HEK293 (cell line): ENCODE data around the gene SSTR4.

ENCODE experiments used
- CTCF ChIA-PET: fragments of 350-600 bp; formaldehyde crosslinking; extraction: SDS; loops from one replicate; lab custom pipeline; 2021; ENCODE audit warnings: antibody characterized with exemption; lab: Yijun Ruan, JAX
- POLR2A ChIA-PET: fragments of 300-600 bp; formaldehyde crosslinking; extraction: SDS; loops from one replicate; lab custom pipeline; 2020; ENCODE audit warnings: antibody characterized with exemption, inconsistent platforms; lab: Yijun Ruan, JAX
- H3K27ac ChIP-seq: fragments of 200-500 bp; sonication (Bioruptor generic); 2 replicates; pipeline ENCODE4 v1.5.1; 2014; ENCODE audit warnings: low read depth, low read length, control low read depth, inconsistent platforms; ENCODE audit errors: extremely low read depth
- H3K36me3 ChIP-seq, 2 experiments: fragments of 200-500 bp in 1 of 2; sonication (Bioruptor generic) in 1 of 2; 1 replicate in 1 of 2; 2 replicates in 1 of 2; pipeline ENCODE4 v1.5.1; 2014 to 2017; ENCODE audit warnings: inconsistent platforms in 2 of 2, low read length in 2 of 2; ENCODE audit not compliant: control insufficient read depth in 2 of 2, insufficient read depth in 1 of 2
- H3K4me1 ChIP-seq: fragments of 200-500 bp; sonication (Bioruptor generic); 2 replicates; pipeline ENCODE4 v1.5.1; 2014; ENCODE audit warnings: mild to moderate bottlenecking, low read length, inconsistent platforms; ENCODE audit not compliant: control insufficient read depth, insufficient read depth
- H3K4me3 ChIP-seq: 2 replicates; pipeline ENCODE4 v1.5.1; 2011; ENCODE audit warnings: low read depth, mild to moderate bottlenecking, control low read depth, low read length, moderate library complexity
- H3K9me3 ChIP-seq: fragments of 200-500 bp; sonication (Bioruptor generic); 2 replicates; pipeline ENCODE4 v1.5.1; 2014; ENCODE audit warnings: low read depth, low read length, inconsistent platforms; ENCODE audit not compliant: control insufficient read depth, insufficient read depth
- FEZF1 ChIP-seq: fragments of 450-650 bp; formaldehyde crosslinking; IDR thresholded peaks from 2 replicates; pipeline ENCODE4 v1.5.1; 2016; ENCODE audit warnings: missing biosample characterization, missing genetic modification characterization
- KLF9 ChIP-seq: fragments of 450-650 bp; formaldehyde crosslinking; IDR thresholded peaks from 2 replicates; pipeline ENCODE4 v1.5.1; 2016; ENCODE audit warnings: missing biosample characterization, missing genetic modification characterization, low read depth
- OSR2 ChIP-seq: fragments of 450-650 bp; formaldehyde crosslinking; IDR thresholded peaks from 2 replicates; pipeline ENCODE4 v1.5.1; 2016; ENCODE audit warnings: missing biosample characterization, missing genetic modification characterization
- PRDM4 ChIP-seq: fragments of 450-650 bp; formaldehyde crosslinking; IDR thresholded peaks from 2 replicates; pipeline ENCODE4 v1.5.1; 2017; ENCODE audit warnings: missing biosample characterization, missing genetic modification characterization
- REST ChIP-seq: fragments of 450-650 bp; formaldehyde crosslinking; IDR thresholded peaks from 2 replicates; pipeline ENCODE4 v1.5.1; 2016; ENCODE audit warnings: missing biosample characterization, missing genetic modification characterization
- SP7 ChIP-seq: fragments of 450-650 bp; formaldehyde crosslinking; IDR thresholded peaks from 2 replicates; pipeline ENCODE4 v1.5.1; 2016; ENCODE audit warnings: missing biosample characterization, missing genetic modification characterization
- ZFHX2 ChIP-seq: fragments of 450-650 bp; formaldehyde crosslinking; conservative IDR thresholded peaks from 2 replicates; pipeline ENCODE4 v1.5.1; 2016; ENCODE audit warnings: missing biosample characterization, missing genetic modification characterization
- ZFP37 ChIP-seq: fragments of 450-650 bp; formaldehyde crosslinking; IDR thresholded peaks from 2 replicates; pipeline ENCODE4 v1.5.1; 2016; ENCODE audit warnings: missing biosample characterization, missing genetic modification characterization
- ZFP41 ChIP-seq: fragments of 450-650 bp; formaldehyde crosslinking; IDR thresholded peaks from 2 replicates; pipeline ENCODE4 v1.5.1; 2016; ENCODE audit warnings: missing biosample characterization, missing genetic modification characterization, borderline replicate concordance
- ZNF133 ChIP-seq: fragments of 450-650 bp; formaldehyde crosslinking; IDR thresholded peaks from 2 replicates; pipeline ENCODE4 v1.5.1; 2016; ENCODE audit warnings: missing biosample characterization, missing genetic modification characterization
- ZNF175 ChIP-seq: fragments of 450-650 bp; formaldehyde crosslinking; IDR thresholded peaks from 2 replicates; pipeline ENCODE4 v1.5.1; 2016; ENCODE audit warnings: missing biosample characterization, missing genetic modification characterization
- ZNF202 ChIP-seq: fragments of 450-650 bp; formaldehyde crosslinking; IDR thresholded peaks from 2 replicates; pipeline ENCODE4 v1.5.1; 2016; ENCODE audit warnings: missing biosample characterization, missing genetic modification characterization, borderline replicate concordance
- ZNF280C ChIP-seq: fragments of 450-650 bp; formaldehyde crosslinking; IDR thresholded peaks from 2 replicates; pipeline ENCODE4 v1.5.1; 2016; ENCODE audit warnings: missing biosample characterization, missing genetic modification characterization
- ZNF292 ChIP-seq: fragments of 450-650 bp; formaldehyde crosslinking; IDR thresholded peaks from 2 replicates; pipeline ENCODE4 v1.5.1; 2016; ENCODE audit warnings: low read depth, missing biosample characterization, missing genetic modification characterization, borderline replicate concordance
- ZNF514 ChIP-seq: fragments of 450-650 bp; formaldehyde crosslinking; IDR thresholded peaks from 2 replicates; pipeline ENCODE4 v1.5.1; 2016; ENCODE audit warnings: missing biosample characterization, missing genetic modification characterization
- ZNF544 ChIP-seq: fragments of 450-650 bp; formaldehyde crosslinking; IDR thresholded peaks from 2 replicates; pipeline ENCODE4 v1.5.0; 2017; ENCODE audit warnings: missing biosample characterization, missing genetic modification characterization
- ZNF623 ChIP-seq: fragments of 450-650 bp; formaldehyde crosslinking; IDR thresholded peaks from 2 replicates; pipeline ENCODE4 v1.5.1; 2016; ENCODE audit warnings: missing biosample characterization, missing genetic modification characterization
- ZNF658 ChIP-seq: fragments of 450-650 bp; formaldehyde crosslinking; IDR thresholded peaks from 2 replicates; pipeline ENCODE4; 2016; ENCODE audit warnings: missing biosample characterization, missing genetic modification characterization
- ZNF707 ChIP-seq: fragments of 450-650 bp; formaldehyde crosslinking; IDR thresholded peaks from 2 replicates; pipeline ENCODE4 v1.5.1; 2016; ENCODE audit warnings: missing biosample characterization, missing genetic modification characterization
- ZNF747 ChIP-seq: fragments of 450-650 bp; formaldehyde crosslinking; IDR thresholded peaks from 2 replicates; pipeline ENCODE4 v1.5.1; 2016; ENCODE audit warnings: missing biosample characterization, missing genetic modification characterization
- ZNF776 ChIP-seq: fragments of 450-650 bp; formaldehyde crosslinking; IDR thresholded peaks from 2 replicates; pipeline ENCODE4 v1.5.0; 2017; ENCODE audit warnings: missing biosample characterization, missing genetic modification characterization, borderline replicate concordance
- ZNF791 ChIP-seq: fragments of 450-650 bp; formaldehyde crosslinking; IDR thresholded peaks from 2 replicates; pipeline ENCODE4 v1.5.1; 2016; ENCODE audit warnings: missing biosample characterization, missing genetic modification characterization
- ZSCAN30 ChIP-seq: fragments of 450-650 bp; IDR thresholded peaks from 2 replicates; pipeline ENCODE4 v1.5.1; 2018; ENCODE audit warnings: missing biosample characterization, mild to moderate bottlenecking, missing genetic modification characterization, moderate library complexity

Gene SSTR4

GRCh38 chr20:23059001-23059400, 23.9 kb downstream of the SSTR4 start:
- CTCF ChIA-PET = interaction anchor here (0.6 to 0.7 kb wide), 3 partner anchors 42 to 367 kb away, joined by 3 to 4 read pairs (median 3); no protein-coding TSS in a partner anchor
- no peak overlapping the region for H3K4me3 ChIP-seq
- no peaks in the 10 kb centered on the region for H3K36me3 ChIP-seq
- H3K4me1 ChIP-seq = peaks cover 3% of the 10 kb centered on the region; the same call in 1 of the 2 replicates
- H3K9me3 ChIP-seq = no peaks in the 10 kb centered on the region
- no peak overlapping the region for H3K27ac ChIP-seq
- no peak for TF ChIP-seq ZNF707 (tag by site-specific recombination)
- TF ChIP-seq KLF9 = no peak
- no peak for TF ChIP-seq ZSCAN30 (tag by site-specific recombination)
- no peak for TF ChIP-seq ZNF175
- TF ChIP-seq ZNF133 (tag by site-specific recombination) = no peak
- no peak for TF ChIP-seq ZNF623 (tag by site-specific recombination)
- TF ChIP-seq OSR2 (tag by site-specific recombination) = no peak
- TF ChIP-seq REST (tag by site-specific recombination) = no peak
- no peak for TF ChIP-seq ZFP37 (tag by site-specific recombination)
- no peak for TF ChIP-seq ZNF280C
- TF ChIP-seq ZNF776 (tag by site-specific recombination) = no peak
- POLR2A ChIA-PET = no interaction called here

- H3K4me1 ChIP-seq = peaks cover 3% of the 10 kb centered on the region; the same call in 1 of the 2 replicates
- ChIA-PET CTCF (interaction anchor here (0.7 to 1.3 kb wide), 2 partner anchors 141 to 368 kb away, joined by 3 to 4 read pairs; no protein-coding TSS in a partner anchor), POLR2A (interaction anchor here (1.2 kb wide), 1 partner anchor 298 kb away, joined by 3 read pairs; no protein-coding TSS in a partner anchor)
Measured at GRCh38 chr20:23059846-23060245, 24.7 kb downstream of the SSTR4 start.

GRCh38 chr20:23060629-23061028, 25.5 kb downstream of the SSTR4 start:
- ChIA-PET POLR2A (interaction anchor here (0.8 to 1.2 kb wide), 2 partner anchors 10 to 297 kb away, joined by 3 read pairs; no protein-coding TSS in a partner anchor), CTCF (interaction anchor here (0.6 to 2.1 kb wide), 5 partner anchors 9 to 365 kb away, joined by 3 to 15 read pairs (median 3); no protein-coding TSS in a partner anchor)
- TF ChIP-seq ZFP41 (tag by site-specific recombination) (no peak), ZFHX2 (tag by site-specific recombination) (no peak), ZNF202 (no peak), ZNF658 (tag by site-specific recombination) (no peak), ZNF292 (tag by site-specific recombination) (no peak), ZNF544 (no peak), PRDM4 (no peak), ZNF747 (tag by site-specific recombination) (no peak), SP7 (tag by site-specific recombination) (no peak), ZNF791 (tag by site-specific recombination) (no peak)

More at GRCh38 chr20:23059846-23060245, 24.7 kb downstream of the SSTR4 start:
- TF ChIP-seq FEZF1 (tag by site-specific recombination) = peak; percentile 46
- no peak for TF ChIP-seq ZNF514 (tag by site-specific recombination)
- no peak overlapping the region for H3K27ac ChIP-seq
- no peaks in the 10 kb centered on the region for H3K36me3 ChIP-seq
- no peaks in the 10 kb centered on the region for H3K9me3 ChIP-seq
- no peak overlapping the region for H3K4me3 ChIP-seq

More at GRCh38 chr20:23060629-23061028, 25.5 kb downstream of the SSTR4 start:
- H3K4me1 ChIP-seq = peaks cover 3% of the 10 kb centered on the region; the same call in 1 of the 2 replicates
- no peak overlapping the region for H3K4me3 ChIP-seq
- no peaks in the 10 kb centered on the region for H3K9me3 ChIP-seq
- no peaks in the 10 kb centered on the region for H3K36me3 ChIP-seq
- no peak overlapping the region for H3K27ac ChIP-seq
